NT2/D1 (cell line): ENCODE results near the gene GABBR2.

Experiments used
- YY1 ChIP-seq: IDR thresholded peaks from 2 replicates; pipeline ENCODE4 v1.6.1; 2011; ENCODE audit not compliant: insufficient read length, insufficient read depth
- ZNF274 ChIP-seq: IDR thresholded peaks from 2 replicates; pipeline ENCODE4 v1.6.1; 2011; ENCODE audit warnings: mild to moderate bottlenecking, low read depth, low read length

DNA sequence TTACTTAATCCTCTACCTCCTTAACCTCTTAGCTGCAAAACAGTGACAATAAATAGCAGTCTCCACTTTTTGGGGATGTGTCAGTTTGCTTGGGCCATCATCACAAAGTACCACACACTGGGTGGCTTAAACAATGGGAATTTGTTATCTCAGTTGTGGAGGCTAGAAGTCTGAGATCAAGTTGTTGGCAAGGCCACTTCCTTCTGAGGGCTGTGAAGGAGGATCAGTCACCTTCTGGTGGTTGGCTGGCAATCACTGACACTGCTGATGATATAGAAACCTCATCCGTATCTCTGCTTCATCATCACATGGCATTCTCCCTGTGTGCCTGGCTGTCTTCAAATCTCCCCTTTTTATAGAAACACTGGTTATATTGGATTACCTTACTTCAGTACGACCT, 266.2 kb downstream of the GABBR2 start:
- no peak for TF ChIP-seq YY1
- no peak for TF ChIP-seq ZNF274
